ENCODE results near the gene KRTAP1-4. TPM values are rescaled to one million over a fixed set of nuclear protein-coding genes. Genes with fewer than 3 reads are reported as not detected.

Gene KRTAP1-4
- polyA plus RNA-seq, 1 experiment = not detected

DNA sequence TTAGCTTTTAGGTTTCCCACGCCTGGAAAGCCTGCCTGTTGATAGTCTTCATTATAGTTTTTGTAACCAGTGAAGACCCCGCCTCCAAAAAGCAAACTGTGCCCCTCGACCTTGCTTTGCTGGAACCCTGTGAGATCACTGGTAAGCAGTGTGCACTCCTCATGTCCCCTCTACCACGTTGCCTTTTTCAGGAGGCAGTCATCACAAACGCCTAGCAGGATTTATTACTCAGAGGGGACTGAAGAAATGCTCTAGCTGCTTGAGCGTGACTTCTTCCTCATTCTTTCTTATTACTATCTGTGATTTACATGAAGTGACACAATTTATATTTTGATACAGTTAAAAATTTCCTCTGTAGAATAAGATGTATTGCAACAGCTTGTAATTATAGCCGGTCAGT lies 14.5 kb downstream of the KRTAP1-4 start:
- TF ChIP-seq, protein P1, sequence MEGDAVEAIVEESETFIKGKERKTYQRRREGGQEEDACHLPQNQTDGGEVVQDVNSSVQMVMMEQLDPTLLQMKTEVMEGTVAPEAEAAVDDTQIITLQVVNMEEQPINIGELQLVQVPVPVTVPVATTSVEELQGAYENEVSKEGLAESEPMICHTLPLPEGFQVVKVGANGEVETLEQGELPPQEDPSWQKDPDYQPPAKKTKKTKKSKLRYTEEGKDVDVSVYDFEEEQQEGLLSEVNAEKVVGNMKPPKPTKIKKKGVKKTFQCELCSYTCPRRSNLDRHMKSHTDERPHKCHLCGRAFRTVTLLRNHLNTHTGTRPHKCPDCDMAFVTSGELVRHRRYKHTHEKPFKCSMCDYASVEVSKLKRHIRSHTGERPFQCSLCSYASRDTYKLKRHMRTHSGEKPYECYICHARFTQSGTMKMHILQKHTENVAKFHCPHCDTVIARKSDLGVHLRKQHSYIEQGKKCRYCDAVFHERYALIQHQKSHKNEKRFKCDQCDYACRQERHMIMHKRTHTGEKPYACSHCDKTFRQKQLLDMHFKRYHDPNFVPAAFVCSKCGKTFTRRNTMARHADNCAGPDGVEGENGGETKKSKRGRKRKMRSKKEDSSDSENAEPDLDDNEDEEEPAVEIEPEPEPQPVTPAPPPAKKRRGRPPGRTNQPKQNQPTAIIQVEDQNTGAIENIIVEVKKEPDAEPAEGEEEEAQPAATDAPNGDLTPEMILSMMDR (IDR thresholded peaks at IDR 0.05; ENCODE audit: insufficient read depth, low read depth, low read length) = no peak
- Histone ChIP-seq H3K27me3 (ENCODE audit: control insufficient read depth, insufficient read depth, low read length) (no peaks in the 10 kb centered on the region), H3K4me3 (ENCODE audit: low read depth, low read length) (no peak overlapping the region), H3K36me3 (ENCODE audit: control insufficient read depth, insufficient read depth, low read length) (no peaks in the 10 kb centered on the region)
- no peak for DNase-seq (ENCODE audit: low read depth)
- POLR2A ChIA-PET = no interaction called here
- CTCF ChIA-PET = interaction anchor here (1.0 to 1.3 kb wide), 3 partner anchors 8 to 632 kb away, joined by 3 to 4 read pairs (median 3); no protein-coding TSS in a partner anchor

DNA sequence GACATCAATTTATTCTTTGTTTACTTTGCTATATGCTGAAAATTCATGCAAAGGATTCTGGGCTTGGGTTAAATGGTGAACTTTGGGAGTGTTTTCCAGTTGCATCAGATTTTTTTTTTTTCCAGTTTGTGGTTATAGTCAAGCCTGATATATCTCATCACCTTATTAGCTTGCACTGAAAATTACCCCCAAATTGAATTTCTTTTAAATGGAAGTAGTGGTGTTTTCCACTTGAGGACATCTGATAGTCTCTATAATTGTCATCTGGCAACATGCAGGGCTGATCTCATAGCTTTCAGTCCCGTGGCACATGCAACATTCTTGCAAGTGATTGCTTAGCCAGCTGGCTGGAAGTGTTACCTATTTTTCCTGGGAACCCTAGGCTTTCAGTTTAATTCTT lies 16.4 kb downstream of the KRTAP1-4 start:
- TF ChIP-seq, protein P1 (IDR thresholded peaks at IDR 0.05; ENCODE audit: insufficient read depth, low read depth, low read length) = no peak
- peak; percentile 71 for DNase-seq (ENCODE audit: low read depth)
- Histone ChIP-seq H3K27me3 (ENCODE audit: control insufficient read depth, insufficient read depth, low read length) (no peaks in the 10 kb centered on the region), H3K4me3 (ENCODE audit: low read depth, low read length) (no peak overlapping the region), H3K36me3 (ENCODE audit: control insufficient read depth, insufficient read depth, low read length) (no peaks in the 10 kb centered on the region)
- CTCF ChIA-PET = interaction anchor here (1.0 to 2.0 kb wide), 5 partner anchors 11 to 649 kb away, joined by 3 to 7 read pairs (median 3); partner anchors contain the start of gene KRTAP1-5
- POLR2A ChIA-PET = interaction anchor here (0.6 to 0.7 kb wide), 2 partner anchors 13 to 86 kb away, joined by 5 read pairs; partner anchors contain the start of gene KRTAP1-5

DNA sequence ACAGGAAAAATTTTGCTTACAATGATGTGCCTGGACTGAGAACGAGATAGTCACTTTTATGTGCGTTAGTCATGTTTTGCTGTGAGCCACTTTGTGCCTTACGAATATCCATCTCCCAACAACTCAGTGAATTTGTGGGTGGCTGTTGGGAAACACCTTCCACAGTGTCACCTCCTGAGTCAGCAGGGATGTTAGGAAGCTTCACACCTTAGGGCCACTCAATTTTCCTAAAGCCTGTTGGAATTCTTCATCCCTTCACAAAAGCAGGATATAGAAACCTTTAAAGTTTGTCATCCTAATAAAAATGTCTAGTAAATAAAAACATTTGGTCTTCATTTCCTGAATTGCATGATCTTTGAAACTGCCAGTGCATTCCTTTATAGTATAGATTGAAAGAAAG lies 16.8 kb downstream of the KRTAP1-4 start:
- POLR2A ChIA-PET = interaction anchor here (0.6 kb wide), 1 partner anchor 474 kb away, joined by 14 read pairs; no protein-coding TSS in a partner anchor
- peak; percentile 91 for DNase-seq (ENCODE audit: low read depth)
- Histone ChIP-seq H3K36me3 (ENCODE audit: control insufficient read depth, insufficient read depth, low read length) (no peaks in the 10 kb centered on the region), H3K27me3 (ENCODE audit: control insufficient read depth, insufficient read depth, low read length) (no peaks in the 10 kb centered on the region), H3K4me3 (ENCODE audit: low read depth, low read length) (no peak overlapping the region)
- TF ChIP-seq, protein P1 (IDR thresholded peaks at IDR 0.05; ENCODE audit: insufficient read depth, low read depth, low read length) = no peak
- CTCF ChIA-PET = interaction anchor here (1.0 to 2.0 kb wide), 5 partner anchors 11 to 650 kb away, joined by 3 to 7 read pairs (median 3); partner anchors contain the start of gene KRTAP1-5

DNA sequence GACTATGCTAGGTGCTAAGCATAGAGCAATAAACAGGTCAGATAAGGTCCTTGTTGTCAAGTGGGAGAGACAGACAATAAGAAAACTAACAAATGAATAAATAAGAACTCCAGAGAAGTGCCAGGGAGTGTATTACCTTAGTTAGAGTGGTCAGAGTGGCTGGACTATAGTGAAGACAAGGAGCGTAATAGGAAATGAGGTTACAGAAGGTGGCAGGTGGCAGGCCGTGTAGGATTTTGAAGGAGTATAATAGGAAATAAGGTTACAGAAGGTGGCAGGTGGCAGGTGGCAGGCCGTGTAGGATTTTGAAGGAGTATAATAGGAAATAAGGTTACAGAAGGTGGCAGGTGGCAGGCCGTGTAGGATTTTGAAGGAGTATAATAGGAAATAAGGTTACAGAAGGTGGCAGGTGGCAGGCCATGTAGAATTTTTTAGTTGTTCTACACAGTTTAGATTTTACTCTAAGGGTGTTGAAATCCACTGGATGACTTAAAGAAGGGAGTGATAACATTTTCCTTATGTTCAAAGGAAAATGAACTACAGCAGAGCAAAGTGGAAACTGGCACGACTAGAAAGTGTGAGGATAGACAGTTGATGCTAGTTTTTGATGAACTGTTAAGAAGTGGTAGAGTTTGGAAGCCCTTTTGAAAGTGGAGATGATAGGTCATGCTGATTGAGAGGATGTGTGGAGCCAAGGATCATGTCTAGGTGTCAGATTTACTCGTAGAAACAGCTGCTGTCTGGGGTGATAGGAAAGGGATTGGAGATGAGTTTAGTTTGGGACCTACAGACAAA lies 17.5 kb downstream of the KRTAP1-4 start:
- ChIA-PET CTCF (interaction anchor here (2.0 kb wide), 1 partner anchor 12 kb away, joined by 7 read pairs; no protein-coding TSS in a partner anchor), POLR2A (interaction anchor here (0.6 kb wide), 1 partner anchor 473 kb away, joined by 14 read pairs; no protein-coding TSS in a partner anchor)
- Histone ChIP-seq H3K27me3 (ENCODE audit: control insufficient read depth, insufficient read depth, low read length) (no peaks in the 10 kb centered on the region), H3K4me3 (ENCODE audit: low read depth, low read length) (no peak overlapping the region), H3K36me3 (ENCODE audit: control insufficient read depth, insufficient read depth, low read length) (no peaks in the 10 kb centered on the region)
- no peak for DNase-seq (ENCODE audit: low read depth)
- TF ChIP-seq, protein P1 (IDR thresholded peaks at IDR 0.05; ENCODE audit: insufficient read depth, low read depth, low read length) = no peak

DNA sequence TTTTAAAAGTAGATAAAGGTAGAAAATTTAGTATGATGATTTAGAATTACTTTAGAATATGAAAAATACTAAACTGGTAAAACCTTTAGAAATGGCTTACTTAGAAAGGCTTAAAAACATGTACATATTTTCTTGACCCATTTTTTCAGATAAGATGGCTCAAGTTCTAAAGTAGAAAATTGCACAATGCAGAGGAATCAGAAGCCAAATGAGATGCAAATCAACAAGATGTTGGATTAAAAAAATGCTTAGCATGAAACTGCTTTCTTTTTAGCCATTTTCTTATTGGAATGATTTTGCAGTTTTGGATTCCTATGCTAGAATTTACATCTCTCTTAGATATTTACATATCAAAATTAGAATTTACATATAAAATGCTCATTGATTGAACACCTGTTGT lies 19.6 kb downstream of the KRTAP1-4 start:
- H3K4me3 ChIP-seq (ENCODE audit: low read depth, low read length) = no peak overlapping the region
- ChIA-PET CTCF (no interaction called here), POLR2A (no interaction called here)
- H3K36me3 ChIP-seq (ENCODE audit: control insufficient read depth, insufficient read depth, low read length) = no peaks in the 10 kb centered on the region
- H3K27me3 ChIP-seq (ENCODE audit: control insufficient read depth, insufficient read depth, low read length) = no peaks in the 10 kb centered on the region
- TF ChIP-seq, protein P1 (IDR thresholded peaks at IDR 0.05; ENCODE audit: insufficient read depth, low read depth, low read length) = no peak
- no peak for DNase-seq (ENCODE audit: low read depth)
